Left renal pelvis (tissue), 4 donors: Measurements from ENCODE around the gene TTF2. TPM values are rescaled to one million over a fixed set of nuclear protein-coding genes. Genes with fewer than 3 reads are reported as not detected.
"Not testable (repeated sequence)": the region's sequence is repeated elsewhere in the genome, so short reads cannot be mapped to it uniquely, and the experiment has no call there.

Source experiments
- DNase-seq, 4 donors: peaks; one replicate each; pipeline ENCODE4 v3.0.0-alpha.2; 2013; ENCODE audit warnings: low read depth in 4 of 4, low spot score in 3 of 4
- polyA plus RNA-seq, 4 donors: library from polyadenylated mRNA; unstranded; fragments of 120-200 nt; gene quantifications; one replicate each; pipeline ENCODE4 v1.2.1, GENCODE V29; 2013; ENCODE audit not compliant: insufficient read length in 4 of 4

Gene TTF2
- polyA plus RNA-seq, 4 donors = 15.2 to 24.8 (median 21.2) TPM

- no peak for DNase-seq
These were observed 27.6 kb downstream of the TTF2 start for GRCh38 chr1:117087686-117088085.

GRCh38 chr1:117089996-117090395 lies 29.9 kb downstream of the TTF2 start:
- DNase-seq = no peak

GRCh38 chr1:117092594-117092993 lies 32.5 kb downstream of the TTF2 start:
- DNase-seq = no peak

- DNase-seq = peak in 1 of 4 donors; percentile 39
These were observed 33.0 kb downstream of the TTF2 start for GRCh38 chr1:117093091-117093534.

GRCh38 chr1:117093870-117094621 lies 33.9 kb downstream of the TTF2 start:
- peak in 1 of 4 donors; percentile 36 for DNase-seq

GRCh38 chr1:117094841-117095604 lies 34.9 kb downstream of the TTF2 start:
- DNase-seq = no peak

- no peak for DNase-seq
These were observed 36.9 kb downstream of the TTF2 start for GRCh38 chr1:117096951-117097408.

- DNase-seq = no peak
These were observed 37.3 kb downstream of the TTF2 start for GRCh38 chr1:117097443-117097842.

- no peak for DNase-seq
These were observed 38.3 kb downstream of the TTF2 start for GRCh38 chr1:117098287-117098890.

GRCh38 chr1:117101334-117101733 lies 41.2 kb downstream of the TTF2 start:
- no peak for DNase-seq

- not testable (repeated sequence) for DNase-seq
These were observed 41.7 kb downstream of the TTF2 start for GRCh38 chr1:117101858-117102257.

GRCh38 chr1:117104986-117105385 lies 44.9 kb downstream of the TTF2 start:
- DNase-seq = no peak

GRCh38 chr1:117105722-117106121 lies 45.6 kb downstream of the TTF2 start:
- no peak for DNase-seq

GRCh38 chr1:117106478-117106877 lies 46.4 kb downstream of the TTF2 start:
- no peak for DNase-seq

- no peak for DNase-seq
These were observed 47.2 kb downstream of the TTF2 start for GRCh38 chr1:117107364-117107763.

- DNase-seq = no peak
These were observed 50.6 kb downstream of the TTF2 start for GRCh38 chr1:117110774-117111173.

GRCh38 chr1:117112047-117112717 lies 52.1 kb downstream of the TTF2 start:
- DNase-seq = no peak

- no peak for DNase-seq
These were observed 53.1 kb downstream of the TTF2 start for GRCh38 chr1:117113199-117113598.

- no peak for DNase-seq
These were observed 54.8 kb downstream of the TTF2 start for GRCh38 chr1:117114877-117115276.

GRCh38 chr1:117116090-117116783 lies 56.1 kb downstream of the TTF2 start:
- no peak for DNase-seq
